H1 (cell line): ENCODE results near the gene CNTN5. TPM values are rescaled to one million over a fixed set of nuclear protein-coding genes. Genes with fewer than 3 reads are reported as not detected.

Experiments used
- BACH1 ChIP-seq: IDR thresholded peaks from 2 replicates; pipeline ENCODE4 v1.6.1; 2012; ENCODE audit warnings: low read length, improper control_type of control experiment
- polyA plus RNA-seq, 7 experiments: library from polyadenylated mRNA; depleted of rRNA in 3 of 7; stranded (reverse) in 5 of 7; unstranded in 2 of 7; fragments of >200 nt in 5 of 7; fragments of 200-250 nt in 2 of 7; gene quantifications; 1 replicate in 5 of 7; 2 replicates in 1 of 7; 4 replicates in 1 of 7; pipeline versions ENCODE4 v1.2.1 to v1.2.3, GENCODE V29; 2011 to 2013; ENCODE audit warnings: missing spikeins in 2 of 7, mixed read lengths in 2 of 7
- total RNA-seq: library from RNA; stranded (reverse); fragmentation: NEBNext Ultra II Directional; extraction: Animal tissue kit (Norgen Biotek cat#: 25700); gene quantifications from 2 replicates; pipeline ENCODE4 v1.2.1, GENCODE V29; 2021
- TF ChIP-seq, protein P1 (sequence below): fragments of 300-600 bp; sonication (generic); IDR thresholded peaks from 2 replicates; pipeline ENCODE4 v1.7.1; 2012; ENCODE audit warnings: low read length, moderate library complexity, mild to moderate bottlenecking, inconsistent platforms; ENCODE audit not compliant: insufficient replicate concordance

Gene CNTN5
- total and polyA plus RNA-seq, 2 of the 8 experiments (the other 6 are each of a cell fraction or from before 2014, with no cell fraction given) = not detected

GRCh38 chr11:100294748-100295147 lies 1274.0 kb downstream of the CNTN5 start (continued):
- TF ChIP-seq, protein P1, sequence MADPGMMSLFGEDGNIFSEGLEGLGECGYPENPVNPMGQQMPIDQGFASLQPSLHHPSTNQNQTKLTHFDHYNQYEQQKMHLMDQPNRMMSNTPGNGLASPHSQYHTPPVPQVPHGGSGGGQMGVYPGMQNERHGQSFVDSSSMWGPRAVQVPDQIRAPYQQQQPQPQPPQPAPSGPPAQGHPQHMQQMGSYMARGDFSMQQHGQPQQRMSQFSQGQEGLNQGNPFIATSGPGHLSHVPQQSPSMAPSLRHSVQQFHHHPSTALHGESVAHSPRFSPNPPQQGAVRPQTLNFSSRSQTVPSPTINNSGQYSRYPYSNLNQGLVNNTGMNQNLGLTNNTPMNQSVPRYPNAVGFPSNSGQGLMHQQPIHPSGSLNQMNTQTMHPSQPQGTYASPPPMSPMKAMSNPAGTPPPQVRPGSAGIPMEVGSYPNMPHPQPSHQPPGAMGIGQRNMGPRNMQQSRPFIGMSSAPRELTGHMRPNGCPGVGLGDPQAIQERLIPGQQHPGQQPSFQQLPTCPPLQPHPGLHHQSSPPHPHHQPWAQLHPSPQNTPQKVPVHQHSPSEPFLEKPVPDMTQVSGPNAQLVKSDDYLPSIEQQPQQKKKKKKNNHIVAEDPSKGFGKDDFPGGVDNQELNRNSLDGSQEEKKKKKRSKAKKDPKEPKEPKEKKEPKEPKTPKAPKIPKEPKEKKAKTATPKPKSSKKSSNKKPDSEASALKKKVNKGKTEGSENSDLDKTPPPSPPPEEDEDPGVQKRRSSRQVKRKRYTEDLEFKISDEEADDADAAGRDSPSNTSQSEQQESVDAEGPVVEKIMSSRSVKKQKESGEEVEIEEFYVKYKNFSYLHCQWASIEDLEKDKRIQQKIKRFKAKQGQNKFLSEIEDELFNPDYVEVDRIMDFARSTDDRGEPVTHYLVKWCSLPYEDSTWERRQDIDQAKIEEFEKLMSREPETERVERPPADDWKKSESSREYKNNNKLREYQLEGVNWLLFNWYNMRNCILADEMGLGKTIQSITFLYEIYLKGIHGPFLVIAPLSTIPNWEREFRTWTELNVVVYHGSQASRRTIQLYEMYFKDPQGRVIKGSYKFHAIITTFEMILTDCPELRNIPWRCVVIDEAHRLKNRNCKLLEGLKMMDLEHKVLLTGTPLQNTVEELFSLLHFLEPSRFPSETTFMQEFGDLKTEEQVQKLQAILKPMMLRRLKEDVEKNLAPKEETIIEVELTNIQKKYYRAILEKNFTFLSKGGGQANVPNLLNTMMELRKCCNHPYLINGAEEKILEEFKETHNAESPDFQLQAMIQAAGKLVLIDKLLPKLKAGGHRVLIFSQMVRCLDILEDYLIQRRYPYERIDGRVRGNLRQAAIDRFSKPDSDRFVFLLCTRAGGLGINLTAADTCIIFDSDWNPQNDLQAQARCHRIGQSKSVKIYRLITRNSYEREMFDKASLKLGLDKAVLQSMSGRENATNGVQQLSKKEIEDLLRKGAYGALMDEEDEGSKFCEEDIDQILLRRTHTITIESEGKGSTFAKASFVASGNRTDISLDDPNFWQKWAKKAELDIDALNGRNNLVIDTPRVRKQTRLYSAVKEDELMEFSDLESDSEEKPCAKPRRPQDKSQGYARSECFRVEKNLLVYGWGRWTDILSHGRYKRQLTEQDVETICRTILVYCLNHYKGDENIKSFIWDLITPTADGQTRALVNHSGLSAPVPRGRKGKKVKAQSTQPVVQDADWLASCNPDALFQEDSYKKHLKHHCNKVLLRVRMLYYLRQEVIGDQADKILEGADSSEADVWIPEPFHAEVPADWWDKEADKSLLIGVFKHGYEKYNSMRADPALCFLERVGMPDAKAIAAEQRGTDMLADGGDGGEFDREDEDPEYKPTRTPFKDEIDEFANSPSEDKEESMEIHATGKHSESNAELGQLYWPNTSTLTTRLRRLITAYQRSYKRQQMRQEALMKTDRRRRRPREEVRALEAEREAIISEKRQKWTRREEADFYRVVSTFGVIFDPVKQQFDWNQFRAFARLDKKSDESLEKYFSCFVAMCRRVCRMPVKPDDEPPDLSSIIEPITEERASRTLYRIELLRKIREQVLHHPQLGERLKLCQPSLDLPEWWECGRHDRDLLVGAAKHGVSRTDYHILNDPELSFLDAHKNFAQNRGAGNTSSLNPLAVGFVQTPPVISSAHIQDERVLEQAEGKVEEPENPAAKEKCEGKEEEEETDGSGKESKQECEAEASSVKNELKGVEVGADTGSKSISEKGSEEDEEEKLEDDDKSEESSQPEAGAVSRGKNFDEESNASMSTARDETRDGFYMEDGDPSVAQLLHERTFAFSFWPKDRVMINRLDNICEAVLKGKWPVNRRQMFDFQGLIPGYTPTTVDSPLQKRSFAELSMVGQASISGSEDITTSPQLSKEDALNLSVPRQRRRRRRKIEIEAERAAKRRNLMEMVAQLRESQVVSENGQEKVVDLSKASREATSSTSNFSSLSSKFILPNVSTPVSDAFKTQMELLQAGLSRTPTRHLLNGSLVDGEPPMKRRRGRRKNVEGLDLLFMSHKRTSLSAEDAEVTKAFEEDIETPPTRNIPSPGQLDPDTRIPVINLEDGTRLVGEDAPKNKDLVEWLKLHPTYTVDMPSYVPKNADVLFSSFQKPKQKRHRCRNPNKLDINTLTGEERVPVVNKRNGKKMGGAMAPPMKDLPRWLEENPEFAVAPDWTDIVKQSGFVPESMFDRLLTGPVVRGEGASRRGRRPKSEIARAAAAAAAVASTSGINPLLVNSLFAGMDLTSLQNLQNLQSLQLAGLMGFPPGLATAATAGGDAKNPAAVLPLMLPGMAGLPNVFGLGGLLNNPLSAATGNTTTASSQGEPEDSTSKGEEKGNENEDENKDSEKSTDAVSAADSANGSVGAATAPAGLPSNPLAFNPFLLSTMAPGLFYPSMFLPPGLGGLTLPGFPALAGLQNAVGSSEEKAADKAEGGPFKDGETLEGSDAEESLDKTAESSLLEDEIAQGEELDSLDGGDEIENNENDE = no peak
- TF ChIP-seq BACH1 = no peak
